Ovary (tissue), 3 donors: Measurements from ENCODE around the gene LARGE1.

Experiments
- CTCF ChIP-seq, 3 donors: fragments of 450-650 bp in 2 of 3; fragments of 200-600 bp in 1 of 3; IDR thresholded peaks; one replicate each; pipeline versions ENCODE4 v1.5.1 to v1.8.0; 2016 to 2022; ENCODE audit warnings: antibody characterized with exemption in 3 of 3, mild to moderate bottlenecking in 1 of 3
- EP300 ChIP-seq: sonication (generic); formaldehyde crosslinking; IDR thresholded peaks from one replicate; pipeline ENCODE4 v1.6.1; 2017; ENCODE audit warnings: antibody characterized with exemption
- POLR2A ChIP-seq: fragments of 450-650 bp; IDR thresholded peaks from one replicate; pipeline ENCODE4 v1.6.1; 2017; ENCODE audit warnings: antibody characterized with exemption, mild to moderate bottlenecking, moderate library complexity
- donor health status: DM: no; HTN: no; CAD: no.

GRCh38 chr22:33925194-33925593, 4.9 kb upstream of the LARGE1 start:
- TF ChIP-seq CTCF (IDR thresholded peaks at IDR 0.05) (no peak), POLR2A (no peak), EP300 (no peak)
